ENCODE results near the gene HNRNPL.
"Not testable (repeated sequence)": the region's sequence is repeated elsewhere in the genome, so short reads cannot be mapped to it uniquely, and the experiment has no call there.

The HNRNPL gene

DNA sequence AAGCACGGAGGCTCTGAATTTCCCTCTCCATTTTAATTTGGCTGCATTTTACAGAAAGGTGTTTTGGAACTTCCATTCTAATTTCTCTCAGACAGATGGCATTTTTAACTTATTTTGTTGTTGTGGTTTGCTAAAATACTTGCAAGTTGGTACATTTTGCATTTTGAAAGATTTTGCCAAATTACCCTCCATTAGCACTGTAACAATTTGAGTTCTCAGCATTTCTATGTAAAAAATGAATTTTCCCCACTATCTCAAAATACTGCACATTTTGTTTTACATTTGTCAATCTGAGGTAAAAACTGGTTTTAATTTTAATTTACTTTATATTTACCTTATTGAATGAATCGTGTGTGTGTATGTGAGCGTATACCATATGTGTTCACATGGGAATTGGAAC is 7.0 kb upstream of the HNRNPL start:
- DNase-seq, result no peak
- H3K79me2 ChIP-seq (ENCODE audit: low read length), result peaks cover 10% of the 10 kb centered on the region; the same call in 1 of the 2 replicates
- H3K27me3 ChIP-seq (replicated peaks; ENCODE audit: insufficient read depth, low read length), result no peaks in the 10 kb centered on the region
- peak overlapping the region; percentile 37; the same call in 1 of the 2 replicates for H3K9ac ChIP-seq (ENCODE audit: low read length)
- H3K36me3 ChIP-seq (replicated peaks; ENCODE audit: insufficient read depth, low read length), result no peaks in the 10 kb centered on the region
- H3K27ac ChIP-seq (ENCODE audit: low read length), result peak overlapping the region; percentile 76
- peak overlapping the region; percentile 21; the same call in 1 of the 2 replicates for H3K4me3 ChIP-seq (ENCODE audit: low read length)
- peaks cover 11% of the 10 kb centered on the region for H3F3A ChIP-seq (ENCODE audit: insufficient read depth, low read length)
- H2AFZ ChIP-seq (ENCODE audit: low read length), result no peak overlapping the region; the same call in 1 of the 2 replicates
- no peaks in the 10 kb centered on the region for H4K20me1 ChIP-seq (ENCODE audit: insufficient read depth, low read length)
- no peaks in the 10 kb centered on the region for H3K9me3 ChIP-seq (replicated peaks; ENCODE audit: insufficient read depth, low read length)
- TF ChIP-seq, protein P1, sequence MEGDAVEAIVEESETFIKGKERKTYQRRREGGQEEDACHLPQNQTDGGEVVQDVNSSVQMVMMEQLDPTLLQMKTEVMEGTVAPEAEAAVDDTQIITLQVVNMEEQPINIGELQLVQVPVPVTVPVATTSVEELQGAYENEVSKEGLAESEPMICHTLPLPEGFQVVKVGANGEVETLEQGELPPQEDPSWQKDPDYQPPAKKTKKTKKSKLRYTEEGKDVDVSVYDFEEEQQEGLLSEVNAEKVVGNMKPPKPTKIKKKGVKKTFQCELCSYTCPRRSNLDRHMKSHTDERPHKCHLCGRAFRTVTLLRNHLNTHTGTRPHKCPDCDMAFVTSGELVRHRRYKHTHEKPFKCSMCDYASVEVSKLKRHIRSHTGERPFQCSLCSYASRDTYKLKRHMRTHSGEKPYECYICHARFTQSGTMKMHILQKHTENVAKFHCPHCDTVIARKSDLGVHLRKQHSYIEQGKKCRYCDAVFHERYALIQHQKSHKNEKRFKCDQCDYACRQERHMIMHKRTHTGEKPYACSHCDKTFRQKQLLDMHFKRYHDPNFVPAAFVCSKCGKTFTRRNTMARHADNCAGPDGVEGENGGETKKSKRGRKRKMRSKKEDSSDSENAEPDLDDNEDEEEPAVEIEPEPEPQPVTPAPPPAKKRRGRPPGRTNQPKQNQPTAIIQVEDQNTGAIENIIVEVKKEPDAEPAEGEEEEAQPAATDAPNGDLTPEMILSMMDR (IDR thresholded peaks at IDR 0.05; ENCODE audit: low read length), result no peak
- TF ChIP-seq EZH2 (optimal IDR thresholded peaks at IDR 0.05; ENCODE audit: low read depth, low read length) (no peak), EZH2phosphoT487 (IDR thresholded peaks at IDR 0.05; ENCODE audit: low read length) (no peak)
- peak overlapping the region; percentile 71 for H3K4me2 ChIP-seq (ENCODE audit: low read depth, low read length)
- H3K9me2 ChIP-seq (replicated peaks; ENCODE audit: insufficient read depth, low read length), result no peaks in the 10 kb centered on the region
- H3K4me1 ChIP-seq (ENCODE audit: low read length), result peaks cover 11% of the 10 kb centered on the region

GRCh38 chr19:38855751-38856150 is 6.0 kb upstream of the HNRNPL start:
- Histone ChIP-seq H3K79me2 (ENCODE audit: low read length) (peaks cover 14% of the 10 kb centered on the region; the same call in 1 of the 2 replicates), H3K4me1 (ENCODE audit: low read length) (peaks cover 17% of the 10 kb centered on the region), H3F3A (ENCODE audit: insufficient read depth, low read length) (peaks cover 21% of the 10 kb centered on the region)
- not testable (repeated sequence) for H3K9ac ChIP-seq (ENCODE audit: low read length); H3K4me3 ChIP-seq (ENCODE audit: low read length); H4K20me1 ChIP-seq (ENCODE audit: insufficient read depth, low read length); H3K4me2 ChIP-seq (ENCODE audit: low read depth, low read length); H2AFZ ChIP-seq (ENCODE audit: low read length); DNase-seq; H3K27me3 ChIP-seq (replicated peaks; ENCODE audit: insufficient read depth, low read length); H3K9me3 ChIP-seq (replicated peaks; ENCODE audit: insufficient read depth, low read length); H3K9me2 ChIP-seq (replicated peaks; ENCODE audit: insufficient read depth, low read length); H3K36me3 ChIP-seq (replicated peaks; ENCODE audit: insufficient read depth, low read length); H3K27ac ChIP-seq (ENCODE audit: low read length)

DNA sequence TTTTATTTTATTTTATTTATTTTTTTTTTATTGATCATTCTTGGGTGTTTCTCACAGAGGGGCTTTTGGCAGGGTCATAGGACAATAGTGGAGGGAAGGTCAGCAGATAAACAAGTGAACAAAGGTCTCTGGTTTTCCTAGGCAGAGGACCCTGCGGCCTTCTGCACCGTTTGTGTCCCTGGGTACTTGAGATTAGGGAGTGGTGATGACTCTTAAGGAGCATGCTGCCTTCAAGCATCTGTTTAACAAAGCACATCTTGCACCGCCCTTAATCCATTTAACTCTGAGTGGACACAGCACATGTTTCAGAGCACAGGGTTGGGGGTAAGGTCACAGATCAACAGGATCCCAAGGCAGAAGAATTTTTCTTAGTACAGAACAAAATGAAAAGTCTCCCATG is 5.2 kb upstream of the HNRNPL start:
- DNase-seq; H4K20me1 ChIP-seq (ENCODE audit: insufficient read depth, low read length); H3K9ac ChIP-seq (ENCODE audit: low read length); H3K4me3 ChIP-seq (ENCODE audit: low read length); H3K9me2 ChIP-seq (replicated peaks; ENCODE audit: insufficient read depth, low read length); H3K36me3 ChIP-seq (replicated peaks; ENCODE audit: insufficient read depth, low read length); H3K4me2 ChIP-seq (ENCODE audit: low read depth, low read length); H3K9me3 ChIP-seq (replicated peaks; ENCODE audit: insufficient read depth, low read length); H3K27me3 ChIP-seq (replicated peaks; ENCODE audit: insufficient read depth, low read length); H2AFZ ChIP-seq (ENCODE audit: low read length); H3K27ac ChIP-seq (ENCODE audit: low read length): not testable (repeated sequence)
- Histone ChIP-seq H3F3A (ENCODE audit: insufficient read depth, low read length) (peaks cover 23% of the 10 kb centered on the region), H3K4me1 (ENCODE audit: low read length) (peaks cover 17% of the 10 kb centered on the region), H3K79me2 (ENCODE audit: low read length) (peaks cover 14% of the 10 kb centered on the region; the same call in 1 of the 2 replicates)

DNA sequence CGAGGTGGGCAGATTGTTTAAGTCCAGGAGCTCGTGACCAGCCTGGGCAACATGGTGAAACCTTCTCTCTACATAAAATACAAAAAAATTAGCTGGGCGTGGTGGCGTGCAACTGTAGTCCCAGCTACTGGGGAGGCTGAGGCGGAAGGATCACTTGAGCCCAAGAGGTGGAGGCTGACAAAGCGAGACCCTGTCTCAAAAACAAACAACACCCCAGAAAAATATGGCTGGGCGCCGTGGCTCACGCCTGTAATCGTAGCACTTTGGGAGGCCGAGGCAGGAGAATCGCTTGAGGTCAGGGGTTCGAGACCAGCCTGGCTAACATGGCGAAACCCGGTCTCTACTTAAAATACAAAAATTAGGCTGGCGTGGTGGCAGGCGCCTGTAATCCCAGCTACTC is 3.4 kb upstream of the HNRNPL start:
- H4K20me1 ChIP-seq (ENCODE audit: insufficient read depth, low read length), result peaks cover 3% of the 10 kb centered on the region; the same call in 1 of the 2 replicates
- no peaks in the 10 kb centered on the region for H3K36me3 ChIP-seq (replicated peaks; ENCODE audit: insufficient read depth, low read length)
- H3F3A ChIP-seq (ENCODE audit: insufficient read depth, low read length), result peaks cover 23% of the 10 kb centered on the region
- no peaks in the 10 kb centered on the region for H3K9me2 ChIP-seq (replicated peaks; ENCODE audit: insufficient read depth, low read length)
- H3K27ac ChIP-seq (ENCODE audit: low read length), result peak overlapping the region; percentile 96; the same call in 1 of the 2 replicates
- H3K4me3 ChIP-seq (ENCODE audit: low read length), result peak overlapping the region; percentile 68
- no peaks in the 10 kb centered on the region for H3K9me3 ChIP-seq (replicated peaks; ENCODE audit: insufficient read depth, low read length)
- peak overlapping the region; percentile 90 for H3K4me2 ChIP-seq (ENCODE audit: low read depth, low read length)
- TF ChIP-seq EZH2phosphoT487 (IDR thresholded peaks at IDR 0.05; ENCODE audit: low read length) (no peak), EZH2 (optimal IDR thresholded peaks at IDR 0.05; ENCODE audit: low read depth, low read length) (no peak)
- TF ChIP-seq, protein P1 (IDR thresholded peaks at IDR 0.05; ENCODE audit: low read length), result no peak
- H3K27me3 ChIP-seq (replicated peaks; ENCODE audit: insufficient read depth, low read length), result no peaks in the 10 kb centered on the region
- H3K79me2 ChIP-seq (ENCODE audit: low read length), result peaks cover 27% of the 10 kb centered on the region
- peaks cover 22% of the 10 kb centered on the region for H3K4me1 ChIP-seq (ENCODE audit: low read length)
- peak overlapping the region; percentile 40 for H2AFZ ChIP-seq (ENCODE audit: low read length)
- peak overlapping the region; percentile 99 for H3K9ac ChIP-seq (ENCODE audit: low read length)
- no peak for DNase-seq
